Activated B cell treated with CpG ODN at 0.5 μM for 24 hours (primary cell): ENCODE measurements around the gene PKP3. TPM values are rescaled to one million over a fixed set of nuclear protein-coding genes. Genes with fewer than 3 reads are reported as not detected.

Experiments used
- ATAC-seq: fragments of 200-7000 bp; cut with Tn5 transposase; one replicate; pipeline ENCODE4 v1.10.0; 2021; ENCODE audit warnings: low read depth, mild to moderate bottlenecking, moderate library complexity
- CTCF ChIA-PET: fragments of 350-600 bp; sonication (Branson Sonifier 250); formaldehyde crosslinking; loops from one replicate; lab custom pipeline; 2021; ENCODE audit warnings: antibody characterized with exemption; lab: Charles Lee
- POLR2A ChIA-PET: fragments of 350-600 bp; sonication (Branson Sonifier 250); formaldehyde crosslinking; loops from one replicate; lab custom pipeline; 2021; ENCODE audit warnings: antibody characterized with exemption; lab: Charles Lee
- DNase-seq: peaks from one replicate; pipeline ENCODE4 v3.0.0; 2022
- H3K27ac Mint-ChIP-seq: one replicate; pipeline ENCODE4 v1.8.0; 2020; ENCODE audit warnings: mixed read lengths
- H3K27me3 Mint-ChIP-seq: one replicate; pipeline ENCODE4 v1.8.0; 2021; ENCODE audit warnings: mixed read lengths
- H3K36me3 Mint-ChIP-seq: one replicate; pipeline ENCODE4 v1.8.0; 2021; ENCODE audit warnings: low read depth, mixed read lengths
- H3K4me1 Mint-ChIP-seq: one replicate; pipeline ENCODE4 v1.8.0; 2021; ENCODE audit warnings: mixed read lengths
- H3K4me3 Mint-ChIP-seq: one replicate; pipeline ENCODE4 v1.8.0; 2020; ENCODE audit warnings: mild to moderate bottlenecking, mixed read lengths
- H3K9me3 Mint-ChIP-seq: one replicate; pipeline ENCODE4 v1.8.0; 2020; ENCODE audit warnings: mixed read lengths
- CTCF ChIP-seq: fragments of 200-600 bp; IDR thresholded peaks from one replicate; pipeline ENCODE4 v1.8.0; 2022; ENCODE audit warnings: antibody characterized with exemption, mild to moderate bottlenecking
- intact Hi-C: fragments of 100-400 bp; cut with micrococcal nuclease; formaldehyde crosslinking; loops from one replicate; pipeline ENCODE4 v1.15.1; 2024
- total RNA-seq: library from RNA; stranded (reverse); gene quantifications from 2 replicates; pipeline ENCODE4 v1.2.3, GENCODE V29; 2022

Gene PKP3
- total RNA-seq, 1 donor from 2014 or later = 0.18 TPM

- Mint-ChIP-seq H3K4me1 (peaks cover 9% of the 10 kb centered on the region), H3K27ac (no peak overlapping the region), H3K27me3 (peaks cover 22% of the 10 kb centered on the region), H3K9me3 (no peaks in the 10 kb centered on the region), H3K36me3 (no peaks in the 10 kb centered on the region), H3K4me3 (no peak overlapping the region)
- DNase-seq (peak; percentile 45), ATAC-seq (peak; percentile 84)
- ChIA-PET POLR2A (interaction anchor here (0.6 to 1.2 kb wide), 4 partner anchors 8 to 157 kb away, joined by 3 to 6 read pairs (median 3); partner anchors contain the start of genes BET1L and RIC8A), CTCF (interaction anchor here (1.3 to 1.6 kb wide), 3 partner anchors 59 to 167 kb away, joined by 3 to 5 read pairs (median 4); a partner anchor contains a TSS)
- TF ChIP-seq CTCF = no peak
- intact Hi-C loops = no loop called here
These were observed 29.9 kb upstream of the PKP3 start for GRCh38 chr11:363948-364761.

- ATAC-seq (no peak), DNase-seq (no peak)
- Mint-ChIP-seq H3K4me1 (peaks cover 10% of the 10 kb centered on the region), H3K9me3 (no peaks in the 10 kb centered on the region), H3K4me3 (no peak overlapping the region), H3K27me3 (peaks cover 24% of the 10 kb centered on the region), H3K27ac (no peak overlapping the region), H3K36me3 (no peaks in the 10 kb centered on the region)
- intact Hi-C loops = no loop called here
- POLR2A ChIA-PET = interaction anchor here (0.8 to 1.1 kb wide), 2 partner anchors 9 to 158 kb away, joined by 3 read pairs; partner anchors contain the start of genes BET1L and RIC8A
- CTCF ChIA-PET = interaction anchor here (1.6 kb wide), 1 partner anchor 60 kb away, joined by 4 read pairs; no protein-coding TSS in a partner anchor
- TF ChIP-seq CTCF = no peak
These were observed 28.9 kb upstream of the PKP3 start for GRCh38 chr11:364991-365725.

GRCh38 chr11:365831-366230 is 28.2 kb upstream of the PKP3 start:
- H3K27me3 Mint-ChIP-seq = peaks cover 30% of the 10 kb centered on the region
- H3K9me3 Mint-ChIP-seq = no peaks in the 10 kb centered on the region

GRCh38 chr11:367956-368413 is 26.0 kb upstream of the PKP3 start:
- Mint-ChIP-seq H3K4me3 (peak overlapping the region; percentile 56), H3K4me1 (peaks cover 12% of the 10 kb centered on the region), H3K27ac (no peak overlapping the region), H3K27me3 (peaks cover 34% of the 10 kb centered on the region), H3K9me3 (no peaks in the 10 kb centered on the region), H3K36me3 (no peaks in the 10 kb centered on the region)
- ATAC-seq (no peak), DNase-seq (no peak)
- no peak for TF ChIP-seq CTCF
- ChIA-PET CTCF (no interaction called here), POLR2A (interaction anchor here (1.2 kb wide), 1 partner anchor 130 kb away, joined by 4 read pairs; no protein-coding TSS in a partner anchor)
- intact Hi-C loops = no loop called here

More at GRCh38 chr11:365831-366230, 28.2 kb upstream of the PKP3 start:
- POLR2A ChIA-PET = no interaction called here
- Mint-ChIP-seq H3K4me3 (no peak overlapping the region), H3K36me3 (no peaks in the 10 kb centered on the region), H3K4me1 (peaks cover 12% of the 10 kb centered on the region), H3K27ac (no peak overlapping the region)
- DNase-seq (no peak), ATAC-seq (no peak)
- TF ChIP-seq CTCF = no peak
- intact Hi-C loops = no loop called here
- CTCF ChIA-PET = interaction anchor here (1.6 kb wide), 1 partner anchor 61 kb away, joined by 4 read pairs; no protein-coding TSS in a partner anchor
